Measurements from ENCODE around the gene ADAMTS17.

- TF ChIP-seq, protein P1, sequence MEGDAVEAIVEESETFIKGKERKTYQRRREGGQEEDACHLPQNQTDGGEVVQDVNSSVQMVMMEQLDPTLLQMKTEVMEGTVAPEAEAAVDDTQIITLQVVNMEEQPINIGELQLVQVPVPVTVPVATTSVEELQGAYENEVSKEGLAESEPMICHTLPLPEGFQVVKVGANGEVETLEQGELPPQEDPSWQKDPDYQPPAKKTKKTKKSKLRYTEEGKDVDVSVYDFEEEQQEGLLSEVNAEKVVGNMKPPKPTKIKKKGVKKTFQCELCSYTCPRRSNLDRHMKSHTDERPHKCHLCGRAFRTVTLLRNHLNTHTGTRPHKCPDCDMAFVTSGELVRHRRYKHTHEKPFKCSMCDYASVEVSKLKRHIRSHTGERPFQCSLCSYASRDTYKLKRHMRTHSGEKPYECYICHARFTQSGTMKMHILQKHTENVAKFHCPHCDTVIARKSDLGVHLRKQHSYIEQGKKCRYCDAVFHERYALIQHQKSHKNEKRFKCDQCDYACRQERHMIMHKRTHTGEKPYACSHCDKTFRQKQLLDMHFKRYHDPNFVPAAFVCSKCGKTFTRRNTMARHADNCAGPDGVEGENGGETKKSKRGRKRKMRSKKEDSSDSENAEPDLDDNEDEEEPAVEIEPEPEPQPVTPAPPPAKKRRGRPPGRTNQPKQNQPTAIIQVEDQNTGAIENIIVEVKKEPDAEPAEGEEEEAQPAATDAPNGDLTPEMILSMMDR (IDR thresholded peaks at IDR 0.05) = no peak
- TF ChIP-seq ELF4 (CRISPR knock-in tag; IDR thresholded peaks at IDR 0.05; ENCODE audit: low read depth) = no peak
- no peak for TF ChIP-seq ESRRA (CRISPR knock-in tag; IDR thresholded peaks at IDR 0.05; ENCODE audit: borderline replicate concordance)
- TF ChIP-seq CREM (CRISPR knock-in tag; IDR thresholded peaks at IDR 0.05) = no peak
These were observed 142.0 kb downstream of the ADAMTS17 start for GRCh38 chr15:100199711-100200286.
